GM23338 (cell line): ENCODE results near the gene ECT2. TPM values are rescaled to one million over a fixed set of nuclear protein-coding genes. Genes with fewer than 3 reads are reported as not detected.

Experiments
- ATAC-seq: fragments of 200-7000 bp; cut with Tn5 transposase; 3 replicates; pipeline ENCODE4 v1.9.1; 2020
- DNase-seq: peaks from one replicate; pipeline ENCODE4 v3.0.0-alpha.2; 2015; ENCODE audit warnings: low spot score
- H2AFZ ChIP-seq: fragments of 200-600 bp; sonication (generic); 2 replicates; pipeline ENCODE4 v1.8.0; 2016; ENCODE audit warnings: antibody characterized with exemption, mild to moderate bottlenecking, moderate library complexity
- H3F3A ChIP-seq: fragments of 200-600 bp; sonication (generic); replicated peaks from 2 replicates; pipeline ENCODE4 v1.8.0; 2017; ENCODE audit warnings: antibody characterized with exemption, mixed run types, low read depth
- H3K27ac ChIP-seq: fragments of 200-600 bp; sonication (generic); 2 replicates; pipeline ENCODE4 v1.6.1; 2016; ENCODE audit warnings: low read depth
- H3K27me3 ChIP-seq: fragments of 200-600 bp; sonication (generic); 2 replicates; pipeline ENCODE4 v1.8.0; 2016; ENCODE audit warnings: mild to moderate bottlenecking, mixed run types, moderate library complexity; ENCODE audit not compliant: insufficient read depth
- H3K36me3 ChIP-seq: fragments of 200-600 bp; sonication (generic); 2 replicates; pipeline ENCODE4 v1.8.0; 2016; ENCODE audit warnings: mild to moderate bottlenecking; ENCODE audit not compliant: insufficient read depth
- H3K4me1 ChIP-seq: fragments of 200-600 bp; sonication (generic); 2 replicates; pipeline ENCODE4 v1.8.0; 2016; ENCODE audit warnings: mild to moderate bottlenecking, moderate library complexity; ENCODE audit not compliant: insufficient read depth
- H3K4me2 ChIP-seq: fragments of 200-600 bp; sonication (generic); 2 replicates; pipeline ENCODE4 v1.7.1; 2017; ENCODE audit warnings: mixed run types
- H3K4me3 ChIP-seq: fragments of 200-600 bp; sonication (generic); 2 replicates; pipeline ENCODE4 v1.6.1; 2016; ENCODE audit warnings: mixed run types
- H3K79me2 ChIP-seq: fragments of 200-600 bp; sonication (generic); replicated peaks from 2 replicates; pipeline ENCODE4 v1.8.0; 2017; ENCODE audit warnings: mild to moderate bottlenecking; ENCODE audit not compliant: insufficient read depth
- H3K9me2 ChIP-seq: fragments of 200-600 bp; sonication (generic); 2 replicates; pipeline ENCODE4 v1.8.0; 2017; ENCODE audit not compliant: insufficient read depth
- H4K20me1 ChIP-seq: fragments of 200-600 bp; sonication (generic); replicated peaks from 2 replicates; pipeline ENCODE4 v1.8.0; 2017; ENCODE audit warnings: mild to moderate bottlenecking; ENCODE audit not compliant: insufficient read depth
- H3K27ac Mint-ChIP-seq: 2 replicates; pipeline ENCODE4 v1.8.0; 2020; ENCODE audit warnings: inconsistent platforms, mild to moderate bottlenecking, moderate library complexity, mixed read lengths
- H3K27me3 Mint-ChIP-seq: 3 replicates; pipeline ENCODE4 v1.8.0; 2022; ENCODE audit warnings: low read depth, mild to moderate bottlenecking, moderate library complexity, mixed read lengths, inconsistent platforms; ENCODE audit not compliant: insufficient read depth, poor library complexity
- H3K36me3 Mint-ChIP-seq: 3 replicates; pipeline ENCODE4 v1.8.0; 2021; ENCODE audit warnings: low read depth, mild to moderate bottlenecking, inconsistent platforms, moderate library complexity, mixed read lengths
- H3K4me1 Mint-ChIP-seq: 3 replicates; pipeline ENCODE4 v1.8.0; 2020; ENCODE audit warnings: mild to moderate bottlenecking, inconsistent platforms, mixed read lengths
- H3K4me3 Mint-ChIP-seq: 3 replicates; pipeline ENCODE4 v1.8.0; 2021; ENCODE audit warnings: moderate library complexity, mild to moderate bottlenecking, inconsistent platforms, mixed read lengths
- H3K9me3 Mint-ChIP-seq: 3 replicates; pipeline ENCODE4 v1.8.0; 2020; ENCODE audit warnings: moderate library complexity, mild to moderate bottlenecking, inconsistent platforms, mixed read lengths
- ETS1 ChIP-seq: IDR thresholded peaks from 2 replicates; pipeline ENCODE4 v1.6.1; 2016; ENCODE audit warnings: antibody characterized with exemption
- POLR2AphosphoS5 ChIP-seq: IDR thresholded peaks from 2 replicates; pipeline ENCODE4 v1.6.1; 2016; ENCODE audit warnings: antibody characterized with exemption, low read depth
- ZNF462 ChIP-seq: fragments of 250-450 bp; sonication (Bioruptor Pico); IDR thresholded peaks from 2 replicates; pipeline ENCODE4 v1.5.0; 2020; ENCODE audit warnings: mild to moderate bottlenecking, moderate library complexity
- polyA plus RNA-seq: library from polyadenylated mRNA; unstranded; fragments of >200 nt; fragmentation: Nextera tagmentation; extraction: Ambion mirVana; gene quantifications from 2 replicates; pipeline ENCODE4 v1.2.1, GENCODE V29; 2016
- total RNA-seq: library from RNA; depleted of rRNA; stranded (reverse); fragments of >200 nt; shearing (Covaris generic); gene quantifications from 2 replicates; pipeline ENCODE4 v1.2.3, GENCODE V29; 2014

Gene ECT2
- total and polyA plus RNA-seq, 2 experiments from 2014 or later, result 102 to 111 TPM

DNA sequence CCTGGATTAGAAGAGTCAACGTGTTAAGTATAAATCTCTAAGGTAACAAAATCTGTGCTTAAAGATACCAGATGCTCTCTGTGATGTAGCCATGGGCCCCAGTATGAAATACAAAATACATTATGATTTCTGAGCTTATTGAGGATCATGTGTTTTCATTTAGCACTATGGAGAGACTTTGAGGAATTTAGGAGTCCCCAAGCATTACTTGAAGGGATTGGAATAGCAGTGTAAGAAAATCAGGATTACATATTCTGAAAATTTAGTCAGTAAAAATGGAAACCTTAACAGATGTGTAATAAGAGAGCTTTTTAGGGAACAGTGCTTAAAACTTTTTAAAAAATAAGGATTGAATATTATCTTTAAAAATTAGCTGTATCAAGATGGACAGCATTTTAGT, 35.5 kb downstream of the ECT2 start (continued):
- TF ChIP-seq ZNF462 (CRISPR knock-in tag) (no peak), POLR2AphosphoS5 (no peak)

GRCh38 chr3:172787019-172787418, 36.5 kb downstream of the ECT2 start:
- H3K9me2 ChIP-seq, result no peaks in the 10 kb centered on the region
- H3K36me3 Mint-ChIP-seq, result peaks cover 66% of the 10 kb centered on the region
- H3K4me3 Mint-ChIP-seq, result no peak overlapping the region
- H3K27ac ChIP-seq, result no peak overlapping the region
- H3K9me3 Mint-ChIP-seq, result no peaks in the 10 kb centered on the region
- no peaks in the 10 kb centered on the region for H4K20me1 ChIP-seq
- no peak for DNase-seq
- H2AFZ ChIP-seq, result no peak overlapping the region
- H3K4me3 ChIP-seq, result no peak overlapping the region
- H3K4me1 Mint-ChIP-seq, result no peaks in the 10 kb centered on the region; the same call in 2 of the 3 replicates
- no peak overlapping the region for H3K27ac Mint-ChIP-seq
- no peaks in the 10 kb centered on the region; the same call in 1 of the 2 replicates for H3K79me2 ChIP-seq
- H3K4me1 ChIP-seq, result no peaks in the 10 kb centered on the region
- TF ChIP-seq ETS1, result no peak
- H3F3A ChIP-seq, result no peaks in the 10 kb centered on the region
- no peaks in the 10 kb centered on the region for H3K27me3 ChIP-seq
- no peak overlapping the region for H3K4me2 ChIP-seq
- no peak for ATAC-seq
- H3K36me3 ChIP-seq, result peaks cover 45% of the 10 kb centered on the region
- no peaks in the 10 kb centered on the region for H3K27me3 Mint-ChIP-seq

- H3K9me2 ChIP-seq, result no peaks in the 10 kb centered on the region
- H3K27ac ChIP-seq, result no peak overlapping the region
- H2AFZ ChIP-seq, result no peak overlapping the region
- peaks cover 42% of the 10 kb centered on the region for H3K36me3 ChIP-seq
- H3K79me2 ChIP-seq, result no peaks in the 10 kb centered on the region; the same call in 1 of the 2 replicates
- DNase-seq (no peak), ATAC-seq (no peak)
- TF ChIP-seq POLR2AphosphoS5, result no peak
- H3K4me2 ChIP-seq, result no peak overlapping the region
- Mint-ChIP-seq H3K4me1 (peaks cover 5% of the 10 kb centered on the region; the same call in 2 of the 3 replicates), H3K9me3 (no peaks in the 10 kb centered on the region), H3K27ac (no peak overlapping the region), H3K4me3 (no peak overlapping the region), H3K27me3 (no peaks in the 10 kb centered on the region), H3K36me3 (peaks cover 69% of the 10 kb centered on the region)
- no peaks in the 10 kb centered on the region for H3K27me3 ChIP-seq
- no peaks in the 10 kb centered on the region for H3K4me1 ChIP-seq
- no peaks in the 10 kb centered on the region for H4K20me1 ChIP-seq
- H3K4me3 ChIP-seq, result no peak overlapping the region
- no peaks in the 10 kb centered on the region for H3F3A ChIP-seq
Measured at GRCh38 chr3:172787746-172788145, 37.2 kb downstream of the ECT2 start.
